Endothelial cell of umbilical vein (primary cell): ENCODE results near the gene PHKA2.

Source experiments
- EZH2 ChIP-seq: IDR thresholded peaks from 2 replicates; pipeline ENCODE4 v1.6.1; 2012; ENCODE audit warnings: borderline replicate concordance, low read depth, mild to moderate bottlenecking, moderate library complexity, low read length, inconsistent platforms; ENCODE audit not compliant: severe bottlenecking
- JUN ChIP-seq: IDR thresholded peaks from 2 replicates; pipeline ENCODE4 v1.6.1; 2011; ENCODE audit warnings: borderline replicate concordance, low read depth; ENCODE audit not compliant: insufficient read length, insufficient read depth
- TF ChIP-seq, protein P1 (sequence below), 2 donors: IDR thresholded peaks; 1 replicate in 1 of 2; 2 replicates in 1 of 2; pipeline ENCODE4 v1.5.1; 2011; ENCODE audit warnings: low read length in 2 of 2, mild to moderate bottlenecking in 2 of 2, moderate library complexity in 2 of 2, control low read depth in 1 of 2, inconsistent platforms in 1 of 2, low read depth in 1 of 2; ENCODE audit not compliant: insufficient read depth in 1 of 2; ENCODE audit errors: extremely low read depth in 1 of 2
- TF ChIP-seq, protein P2 (sequence below): IDR thresholded peaks from 2 replicates; pipeline ENCODE4 v1.6.1; 2011; ENCODE audit not compliant: insufficient read depth, insufficient read length

DNA sequence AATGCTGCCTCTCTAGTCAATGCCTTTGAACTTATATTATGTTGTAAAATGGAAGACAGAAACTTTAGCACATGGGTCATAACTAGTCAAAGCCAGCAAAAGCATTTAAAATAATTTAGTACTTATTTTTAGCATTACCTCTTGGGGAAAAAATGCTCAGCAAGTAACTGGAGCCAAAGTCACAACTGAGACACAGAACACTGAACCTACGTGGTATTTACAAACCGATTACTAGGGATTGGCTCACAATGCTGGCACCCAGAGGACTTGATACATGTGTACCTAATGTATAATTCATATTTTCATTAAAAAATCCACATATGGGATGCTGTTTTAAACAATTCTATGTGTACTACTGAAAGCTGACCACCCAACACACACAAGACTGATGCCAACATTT is 38.4 kb downstream of the PHKA2 start:
- TF ChIP-seq, protein P1, sequence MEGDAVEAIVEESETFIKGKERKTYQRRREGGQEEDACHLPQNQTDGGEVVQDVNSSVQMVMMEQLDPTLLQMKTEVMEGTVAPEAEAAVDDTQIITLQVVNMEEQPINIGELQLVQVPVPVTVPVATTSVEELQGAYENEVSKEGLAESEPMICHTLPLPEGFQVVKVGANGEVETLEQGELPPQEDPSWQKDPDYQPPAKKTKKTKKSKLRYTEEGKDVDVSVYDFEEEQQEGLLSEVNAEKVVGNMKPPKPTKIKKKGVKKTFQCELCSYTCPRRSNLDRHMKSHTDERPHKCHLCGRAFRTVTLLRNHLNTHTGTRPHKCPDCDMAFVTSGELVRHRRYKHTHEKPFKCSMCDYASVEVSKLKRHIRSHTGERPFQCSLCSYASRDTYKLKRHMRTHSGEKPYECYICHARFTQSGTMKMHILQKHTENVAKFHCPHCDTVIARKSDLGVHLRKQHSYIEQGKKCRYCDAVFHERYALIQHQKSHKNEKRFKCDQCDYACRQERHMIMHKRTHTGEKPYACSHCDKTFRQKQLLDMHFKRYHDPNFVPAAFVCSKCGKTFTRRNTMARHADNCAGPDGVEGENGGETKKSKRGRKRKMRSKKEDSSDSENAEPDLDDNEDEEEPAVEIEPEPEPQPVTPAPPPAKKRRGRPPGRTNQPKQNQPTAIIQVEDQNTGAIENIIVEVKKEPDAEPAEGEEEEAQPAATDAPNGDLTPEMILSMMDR (IDR thresholded peaks at IDR 0.05; ENCODE audit: extremely low read depth in 1 of 2, insufficient read depth in 1 of 2, low read depth in 1 of 2, low read length in 2 of 2), result no peak
- TF ChIP-seq EZH2, result no peak
- TF ChIP-seq, protein P2, sequence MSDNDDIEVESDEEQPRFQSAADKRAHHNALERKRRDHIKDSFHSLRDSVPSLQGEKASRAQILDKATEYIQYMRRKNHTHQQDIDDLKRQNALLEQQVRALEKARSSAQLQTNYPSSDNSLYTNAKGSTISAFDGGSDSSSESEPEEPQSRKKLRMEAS, result no peak
- TF ChIP-seq JUN, result no peak
